GM18526 (cell line): ENCODE measurements around the gene VEZF1.

Source experiments
- POLR2A ChIP-seq: IDR thresholded peaks from 3 replicates; pipeline ENCODE4 v1.6.1; 2011; ENCODE audit not compliant: insufficient read length; ENCODE audit errors: extremely low read depth

Gene VEZF1

GRCh38 chr17:57948555-57949420, 39.3 kb downstream of the VEZF1 start:
- no peak for TF ChIP-seq POLR2A

GRCh38 chr17:57948169-57948554, 39.9 kb downstream of the VEZF1 start:
- TF ChIP-seq POLR2A: no peak

GRCh38 chr17:57947369-57947768, 40.7 kb downstream of the VEZF1 start:
- TF ChIP-seq POLR2A: no peak

GRCh38 chr17:57946798-57947358, 41.2 kb downstream of the VEZF1 start:
- no peak for TF ChIP-seq POLR2A

GRCh38 chr17:57945996-57946797, 41.9 kb downstream of the VEZF1 start:
- no peak for TF ChIP-seq POLR2A

GRCh38 chr17:57944908-57945307, 43.1 kb downstream of the VEZF1 start:
- no peak for TF ChIP-seq POLR2A

- no peak for TF ChIP-seq POLR2A
Observed at GRCh38 chr17:57943645-57944044, 44.4 kb downstream of the VEZF1 start.

GRCh38 chr17:57943140-57943539, 44.9 kb downstream of the VEZF1 start:
- no peak for TF ChIP-seq POLR2A

GRCh38 chr17:57941384-57942370, 46.4 kb downstream of the VEZF1 start:
- no peak for TF ChIP-seq POLR2A

- TF ChIP-seq POLR2A: no peak
Observed at GRCh38 chr17:57940653-57941329, 47.3 kb downstream of the VEZF1 start.

GRCh38 chr17:57940231-57940630, 47.8 kb downstream of the VEZF1 start:
- TF ChIP-seq POLR2A: no peak

- TF ChIP-seq POLR2A: no peak
Observed at GRCh38 chr17:57939797-57940196, 48.3 kb downstream of the VEZF1 start.

GRCh38 chr17:57938061-57938502, 50.0 kb downstream of the VEZF1 start:
- no peak for TF ChIP-seq POLR2A

GRCh38 chr17:57937492-57937891, 50.6 kb downstream of the VEZF1 start:
- TF ChIP-seq POLR2A: no peak
